ACHN (cell line): Measurements from ENCODE around the gene C16orf46.

Experiments
- DNase-seq: peaks from one replicate; pipeline ENCODE4 v3.0.0-alpha.2; 2015
- in situ Hi-C: cut with HindIII; loops from 2 replicates; pipeline ENCODE4 v1.10.0; 2017; ENCODE audit warnings: low sequenced_read_pairs, low pct_ligation_motif_present, low pct_unique_long_range_greater_than_20kb

C16orf46 gene

DNA sequence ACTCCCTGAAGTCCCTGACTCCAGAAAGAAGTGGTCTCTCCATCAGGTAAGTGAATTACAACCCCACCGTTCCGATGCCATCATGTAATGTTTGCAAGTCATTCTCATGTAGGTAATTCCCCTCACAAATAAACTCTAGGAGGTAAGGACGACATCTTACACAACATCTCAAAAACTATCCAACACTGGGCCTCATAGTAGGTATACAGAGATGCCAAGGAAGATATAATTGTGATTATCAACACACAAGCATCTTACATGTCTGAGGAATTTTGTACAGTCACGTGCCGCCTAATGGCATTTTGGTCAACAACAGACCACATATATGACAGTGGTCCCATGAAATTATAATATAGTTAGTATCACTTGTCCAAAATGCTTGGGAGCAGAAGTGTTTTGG lies 11.8 kb upstream of the C16orf46 start:
- in situ Hi-C loops: no loop called here
- DNase-seq: no peak

DNA sequence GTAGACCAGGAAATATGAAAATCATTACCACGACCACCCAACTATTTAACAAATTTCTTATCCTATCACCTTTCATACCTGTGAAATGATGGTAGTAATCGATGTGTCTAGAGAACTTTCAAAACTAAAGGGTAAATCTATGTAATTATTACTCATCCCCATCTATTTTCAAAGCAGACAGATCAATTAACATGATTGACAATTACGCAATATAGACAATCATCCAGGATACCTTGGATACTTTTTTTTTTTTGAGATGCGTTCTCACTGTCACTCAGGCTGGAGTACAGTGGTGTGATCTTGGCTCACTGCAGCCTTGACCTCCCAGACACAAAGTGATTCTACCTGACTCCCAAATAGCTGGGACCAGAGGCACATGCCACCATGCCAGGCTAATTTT lies 4.0 kb upstream of the C16orf46 start:
- DNase-seq: no peak
- in situ Hi-C loops: no loop called here

DNA sequence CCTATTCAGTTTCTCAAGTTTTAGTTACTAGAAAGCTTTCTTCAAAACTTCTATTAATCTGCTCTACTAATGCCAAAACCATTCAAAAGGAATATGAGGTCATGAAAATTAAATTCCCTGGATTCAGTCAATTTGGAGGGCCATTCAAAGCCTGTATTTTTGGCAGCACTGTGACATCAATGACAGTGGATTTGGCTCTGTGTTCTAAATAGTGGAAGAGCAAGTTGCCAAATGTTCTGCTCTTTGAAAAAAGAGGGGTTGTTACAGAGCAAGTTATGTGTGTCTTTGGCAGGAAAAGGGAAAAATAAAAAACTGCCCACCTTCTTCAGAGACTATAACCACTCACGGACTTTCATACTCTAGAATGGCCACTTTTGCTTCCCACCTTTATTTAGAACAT lies 3.2 kb upstream of the C16orf46 start:
- in situ Hi-C loops: no loop called here
- no peak for DNase-seq

DNA sequence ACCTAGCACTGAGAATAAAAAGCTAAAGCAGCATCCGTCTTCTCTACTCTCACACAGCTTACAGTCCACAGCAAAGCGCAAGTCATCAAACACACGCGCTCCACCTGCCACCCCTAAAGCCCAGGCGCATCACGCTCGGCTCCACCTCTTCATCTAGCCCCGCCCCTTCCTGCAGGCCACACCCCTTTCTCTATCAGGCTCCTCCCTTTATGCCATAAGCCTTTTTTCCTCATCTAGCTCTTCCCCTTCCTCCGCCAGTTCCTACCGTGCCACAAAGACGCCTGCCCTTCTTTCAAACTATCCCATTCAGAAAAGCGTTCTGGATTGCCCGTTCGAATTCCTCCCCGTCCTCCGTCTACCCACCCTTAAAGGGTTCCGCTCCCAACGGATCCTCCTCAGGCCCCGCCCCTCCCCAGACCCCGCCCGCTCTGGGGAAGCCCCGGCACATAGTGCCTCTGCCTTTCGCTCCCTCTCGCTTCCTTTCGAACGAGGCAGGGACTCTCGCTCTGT lies 417 bp downstream of the C16orf46 start:
- peak; percentile 86 for DNase-seq
- in situ Hi-C loops: no loop called here

DNA sequence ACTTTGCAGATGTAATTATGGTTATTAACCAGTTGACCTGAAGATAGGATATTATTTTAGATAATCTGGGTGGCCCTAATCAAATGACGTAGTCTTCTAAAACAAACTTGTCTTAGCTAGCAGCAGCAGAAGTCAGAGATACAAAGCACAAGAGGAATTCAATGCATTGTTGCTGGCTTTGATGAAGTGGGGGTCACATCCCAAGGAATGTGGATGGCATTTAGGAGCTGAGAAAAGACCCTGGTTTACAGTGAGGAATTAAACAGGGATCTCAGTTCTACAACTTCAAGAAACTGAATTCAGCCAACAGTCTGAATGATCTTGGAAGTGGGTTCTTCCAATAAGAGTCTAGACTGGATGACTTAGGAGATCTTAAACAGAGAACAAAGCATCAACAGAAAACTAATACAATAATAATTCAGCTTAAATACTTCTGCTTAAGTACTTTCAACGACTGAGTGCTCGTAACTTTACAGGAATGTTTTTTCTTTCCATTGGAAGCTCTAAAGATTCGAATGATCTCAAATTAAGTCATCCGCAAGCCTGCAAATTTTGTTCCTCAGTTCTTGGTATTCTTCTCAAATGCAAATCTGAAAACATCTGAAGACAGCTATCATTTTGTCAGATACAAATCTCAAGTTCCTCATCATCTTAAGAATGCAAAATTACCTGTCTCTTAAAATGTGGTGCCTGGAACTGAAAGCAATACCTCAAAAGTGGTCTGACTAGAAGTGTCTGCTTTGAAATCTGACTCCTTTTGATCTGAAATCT lies 3.3 kb downstream of the C16orf46 start:
- in situ Hi-C loops: no loop called here
- DNase-seq: no peak

DNA sequence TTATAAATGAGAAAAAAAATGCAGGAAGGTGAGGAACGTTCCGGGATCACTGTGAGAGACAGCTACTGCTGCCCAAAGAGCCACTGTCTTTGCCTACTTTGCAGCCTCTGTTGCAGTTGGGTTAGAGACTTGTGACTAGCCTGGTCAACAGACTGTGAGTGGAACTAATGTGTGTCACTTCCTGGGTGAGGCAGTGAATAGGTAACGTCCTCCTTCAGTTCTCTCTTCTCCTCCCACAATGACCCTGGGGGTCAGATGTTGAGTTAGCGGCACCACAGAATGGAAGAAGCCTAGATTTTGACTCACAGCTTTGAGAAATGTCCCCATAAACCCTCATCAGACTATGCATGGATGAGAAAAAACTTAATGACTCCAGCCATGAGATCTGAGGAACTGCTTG lies 5.2 kb downstream of the C16orf46 start:
- in situ Hi-C loops: no loop called here
- peak; percentile 29 for DNase-seq

DNA sequence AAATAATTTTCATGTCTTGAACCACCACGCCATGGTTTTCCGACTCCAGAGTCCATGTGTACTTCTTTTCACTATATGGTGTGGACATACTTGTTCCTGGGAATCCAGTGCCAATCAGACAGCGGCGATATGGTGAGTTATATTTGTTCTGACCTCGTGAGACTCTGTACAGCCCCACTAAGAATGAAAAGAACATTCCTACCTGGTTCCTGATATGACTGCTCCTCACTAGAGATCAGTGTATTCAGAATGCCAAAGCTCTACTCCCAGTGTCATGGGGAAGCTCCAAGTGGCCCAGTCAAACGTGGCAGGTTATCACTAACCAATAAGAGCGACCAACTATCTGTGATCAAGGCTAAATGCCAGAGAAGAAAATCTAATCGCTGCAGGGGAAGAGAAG lies 6.1 kb downstream of the C16orf46 start:
- DNase-seq: no peak
- in situ Hi-C loops: no loop called here

DNA sequence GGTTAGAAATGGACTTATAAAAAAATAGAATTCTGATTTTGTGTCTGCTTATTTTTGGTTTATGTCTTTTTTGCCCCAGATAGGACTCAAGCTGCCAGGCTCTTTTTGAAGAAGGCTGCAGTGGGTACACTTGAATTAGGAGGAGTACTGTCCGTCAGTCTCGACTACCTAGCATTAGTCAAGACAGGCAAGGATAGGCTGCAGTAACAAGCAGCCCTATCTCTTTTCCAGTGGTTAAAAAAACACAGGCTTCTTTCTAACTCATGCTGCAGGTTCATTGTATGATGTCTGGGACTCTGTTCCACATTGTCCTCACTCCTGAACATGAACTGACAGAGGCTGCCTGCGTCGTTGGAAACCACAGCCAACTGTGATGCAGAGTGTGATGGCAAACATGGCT lies 8.0 kb downstream of the C16orf46 start:
- in situ Hi-C loops: no loop called here
- no peak for DNase-seq

DNA sequence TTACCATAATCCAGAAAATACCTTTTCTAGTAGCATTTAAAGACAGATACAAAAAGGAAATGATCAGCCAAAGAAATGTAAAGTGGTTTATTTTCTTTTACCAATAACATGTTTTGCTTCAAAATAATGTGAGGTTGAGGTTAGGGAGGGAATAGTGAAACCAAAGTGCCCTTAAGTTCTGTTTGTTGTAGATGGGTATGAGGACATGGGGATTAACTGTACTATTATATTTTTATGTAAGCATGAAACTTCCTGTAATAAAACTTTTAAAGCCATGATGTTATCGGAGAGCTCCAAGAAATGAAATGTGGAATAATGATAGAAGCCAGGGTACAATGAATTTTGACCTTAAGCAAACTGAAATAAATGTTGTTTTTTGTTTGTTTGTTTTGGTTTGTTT lies 9.9 kb downstream of the C16orf46 start:
- DNase-seq: no peak
- in situ Hi-C loops: no loop called here

DNA sequence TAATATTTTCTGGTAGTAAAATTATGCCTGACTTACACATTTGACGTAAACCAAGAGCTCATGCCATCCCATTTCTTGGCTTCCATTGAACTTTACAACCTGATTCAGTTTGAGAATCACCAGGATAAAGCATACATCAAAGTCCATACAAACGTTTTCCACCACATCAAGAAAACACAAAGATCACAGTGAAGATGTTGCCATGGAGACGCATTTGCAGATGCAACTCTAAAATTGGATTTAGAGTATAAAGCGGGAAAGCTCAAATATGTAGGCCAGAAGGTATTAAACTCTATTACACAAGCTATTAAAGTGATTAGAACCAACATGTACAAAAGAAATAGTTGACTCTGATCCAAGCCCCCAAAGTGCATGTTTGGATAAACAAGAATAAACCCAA lies 10.4 kb downstream of the C16orf46 start:
- in situ Hi-C loops: no loop called here
- DNase-seq: no peak

DNA sequence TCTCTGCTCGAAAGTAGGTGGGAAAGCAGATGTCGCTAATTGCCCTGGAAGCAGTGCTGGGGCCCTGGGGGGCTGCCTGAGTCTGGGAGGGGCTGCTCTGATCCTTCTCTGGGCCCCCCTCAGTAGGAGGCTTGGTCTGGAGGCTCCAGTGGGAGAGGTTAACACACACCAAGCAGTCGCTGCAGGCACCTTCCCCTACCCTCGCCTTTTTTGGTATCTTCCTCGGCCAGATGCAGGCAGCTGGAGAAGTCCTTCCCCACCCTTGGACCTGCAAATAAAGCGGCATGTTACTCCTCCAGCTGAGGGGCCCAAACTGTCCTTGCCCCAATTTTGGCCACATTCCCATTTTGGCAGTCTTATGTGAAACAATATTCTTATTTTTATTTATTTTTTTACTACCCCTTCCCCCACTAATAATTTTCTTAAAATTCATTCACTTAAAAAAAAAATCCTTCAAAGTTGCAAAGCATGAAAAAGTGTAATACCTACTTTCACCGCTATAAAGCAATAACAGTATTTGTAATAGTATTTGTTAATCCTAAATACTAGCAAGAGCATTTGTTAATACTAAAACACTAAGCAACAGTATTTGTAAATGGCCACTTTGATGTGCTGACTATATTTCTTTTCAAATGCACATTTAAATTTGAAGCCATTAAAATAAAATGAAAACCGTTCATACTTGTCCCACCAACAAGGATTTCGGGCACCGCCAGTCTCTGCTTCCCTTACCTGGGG lies 15.0 kb downstream of the C16orf46 start:
- in situ Hi-C loops: no loop called here
- DNase-seq: no peak

DNA sequence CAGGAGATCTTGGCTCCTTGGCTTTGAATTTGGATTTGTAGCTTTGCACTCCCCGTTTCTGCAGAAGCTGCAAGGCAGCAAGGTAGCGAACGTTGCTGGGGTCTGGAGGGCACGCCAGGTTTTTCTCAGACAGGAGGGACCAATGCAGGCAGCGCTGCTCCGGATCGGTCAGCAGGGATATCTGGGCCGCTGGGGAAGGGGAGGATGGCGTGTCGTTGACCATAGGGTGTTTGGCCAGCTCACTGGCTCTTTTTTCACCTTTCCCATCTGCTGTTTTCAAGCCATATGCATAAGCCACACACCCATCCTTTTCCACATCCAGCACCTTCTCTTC lies 15.8 kb downstream of the C16orf46 start:
- in situ Hi-C loops: no loop called here
- no peak for DNase-seq

DNA sequence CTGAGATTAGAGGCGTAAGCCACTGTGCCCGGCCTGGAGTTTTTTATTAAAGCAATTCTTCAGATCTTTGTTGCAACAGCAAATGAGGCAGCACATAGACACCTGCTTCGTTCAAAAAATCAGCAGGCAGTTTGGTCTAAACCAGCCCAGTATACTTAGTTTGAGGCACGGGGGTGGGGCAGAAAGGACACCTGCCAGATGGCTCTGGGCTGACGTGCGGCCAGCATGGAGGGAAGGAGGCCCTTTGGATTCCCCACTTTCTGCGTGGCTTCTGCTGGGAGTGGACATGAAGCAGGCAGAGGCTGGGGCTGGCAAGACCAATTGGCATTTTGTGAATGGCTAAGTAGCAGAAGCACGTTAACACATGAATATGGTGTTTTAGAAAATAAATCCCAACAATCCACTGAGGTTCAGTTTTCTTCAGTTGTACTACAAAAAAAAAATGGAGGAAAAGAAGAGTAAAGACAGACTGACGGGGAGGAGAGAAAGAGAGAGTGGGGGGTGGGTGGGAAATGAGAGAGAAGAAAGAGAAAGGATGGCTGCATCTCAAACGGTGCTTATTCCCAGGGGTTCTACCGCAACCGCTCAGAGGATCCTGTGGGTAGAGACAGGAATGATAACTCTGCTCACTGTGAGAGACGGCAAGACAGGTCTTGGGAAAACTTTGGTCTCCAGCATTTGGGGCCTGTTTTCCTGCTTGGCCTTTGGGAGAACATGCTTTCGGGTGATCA lies 16.3 kb downstream of the C16orf46 start:
- DNase-seq: no peak
- in situ Hi-C loops: no loop called here

DNA sequence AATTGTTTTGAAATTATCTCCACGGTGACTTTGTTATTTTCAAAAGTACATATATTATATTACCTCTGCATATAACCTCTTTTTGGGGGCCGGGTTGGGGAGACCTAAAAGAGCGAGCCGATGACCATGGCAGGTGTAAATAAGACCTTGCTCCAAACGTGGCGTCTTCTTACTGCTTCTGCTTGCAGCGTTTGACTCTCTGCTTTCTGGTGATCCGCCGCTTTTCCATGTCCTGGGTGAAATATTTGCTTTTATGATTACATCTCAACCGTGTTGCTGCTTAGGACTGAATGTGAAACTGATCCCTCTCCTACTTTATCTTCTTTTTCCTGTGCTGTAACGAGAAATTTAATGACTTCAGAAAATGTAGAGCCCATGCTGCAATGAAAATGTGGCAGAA lies 23.3 kb downstream of the C16orf46 start:
- DNase-seq: no peak

DNA sequence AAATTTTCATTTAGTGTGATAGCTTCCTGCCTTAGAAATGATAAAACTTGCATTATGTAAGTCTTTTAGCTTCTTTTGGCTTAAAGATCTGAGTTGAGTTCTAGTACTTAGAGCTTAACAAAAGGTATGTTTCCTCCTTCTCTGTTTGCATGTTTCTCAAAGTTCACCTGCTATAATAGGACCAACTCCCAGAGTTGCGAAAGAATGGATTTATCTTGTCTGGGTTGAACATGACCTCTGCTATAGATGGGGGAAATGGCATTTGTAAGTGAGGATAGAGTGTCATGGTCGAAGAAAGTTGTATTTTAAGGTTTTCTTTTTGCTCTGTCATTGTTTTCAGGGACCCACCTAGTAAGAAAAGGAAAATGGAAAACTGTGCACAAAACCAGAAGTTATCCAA lies 34.2 kb downstream of the C16orf46 start:
- DNase-seq: no peak
- in situ Hi-C loops: no loop called here

More for the DNA sequence above, 23.3 kb downstream of the C16orf46 start:
- in situ Hi-C loops: no loop called here

DNA sequence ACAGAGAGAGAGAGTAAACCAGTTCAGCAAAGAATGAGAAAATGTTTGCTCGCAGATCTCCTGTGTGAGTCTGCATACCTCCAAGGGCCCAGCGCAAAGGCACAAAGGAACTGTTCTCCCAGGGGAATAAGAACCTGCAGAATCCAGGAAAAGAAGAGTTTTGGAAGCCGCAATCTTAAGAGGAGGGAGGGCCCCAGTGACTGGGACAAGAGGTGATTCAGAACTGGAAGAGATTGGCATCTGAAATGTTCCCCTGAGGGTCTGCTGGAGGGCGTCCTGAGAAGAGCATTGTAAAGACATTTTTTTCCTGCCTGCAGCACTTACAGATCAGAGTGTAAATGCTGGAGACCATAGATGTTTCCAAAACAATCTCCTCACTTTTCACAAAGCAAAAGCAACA lies 35.3 kb downstream of the C16orf46 start:
- in situ Hi-C loops: no loop called here
- DNase-seq: no peak

DNA sequence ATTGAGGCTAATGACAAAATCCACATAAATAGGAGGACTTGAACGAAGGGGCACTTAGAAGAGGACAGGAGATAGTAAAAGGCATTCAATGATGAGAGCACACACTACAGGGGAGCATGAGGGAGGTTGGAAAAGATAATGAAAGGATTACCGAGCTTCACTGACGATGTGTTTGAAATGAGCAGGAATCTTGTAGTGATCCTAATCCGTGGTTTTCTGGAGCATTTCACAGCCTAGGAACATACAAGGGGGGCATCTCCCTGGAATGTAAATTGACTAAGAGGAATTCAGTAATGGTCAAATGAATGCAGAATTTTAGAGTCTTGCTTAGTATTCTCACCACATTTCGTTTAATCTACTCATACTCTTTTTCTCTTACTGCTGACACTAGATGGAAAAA lies 36.2 kb downstream of the C16orf46 start:
- DNase-seq: no peak
- in situ Hi-C loops: no loop called here

DNA sequence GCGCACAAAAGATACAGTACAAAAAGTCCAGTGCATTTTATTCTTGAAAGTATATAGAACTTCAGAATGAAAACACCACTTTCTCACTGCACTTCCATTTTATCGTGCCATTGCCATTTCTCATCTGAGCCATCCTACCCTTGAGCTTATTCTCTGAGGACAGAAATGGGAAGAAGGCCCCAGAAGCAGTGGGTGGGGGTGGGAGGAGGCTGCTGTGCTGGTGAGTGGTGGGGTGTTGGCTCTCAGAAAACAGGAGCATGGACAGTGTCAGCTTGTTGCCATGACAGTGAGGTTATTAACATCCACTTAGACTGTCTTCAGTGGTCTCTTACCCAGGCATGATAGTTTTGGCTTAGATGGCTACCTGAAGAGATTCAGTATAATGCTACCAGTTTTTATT lies 36.9 kb downstream of the C16orf46 start:
- no peak for DNase-seq
- in situ Hi-C loops: no loop called here

DNA sequence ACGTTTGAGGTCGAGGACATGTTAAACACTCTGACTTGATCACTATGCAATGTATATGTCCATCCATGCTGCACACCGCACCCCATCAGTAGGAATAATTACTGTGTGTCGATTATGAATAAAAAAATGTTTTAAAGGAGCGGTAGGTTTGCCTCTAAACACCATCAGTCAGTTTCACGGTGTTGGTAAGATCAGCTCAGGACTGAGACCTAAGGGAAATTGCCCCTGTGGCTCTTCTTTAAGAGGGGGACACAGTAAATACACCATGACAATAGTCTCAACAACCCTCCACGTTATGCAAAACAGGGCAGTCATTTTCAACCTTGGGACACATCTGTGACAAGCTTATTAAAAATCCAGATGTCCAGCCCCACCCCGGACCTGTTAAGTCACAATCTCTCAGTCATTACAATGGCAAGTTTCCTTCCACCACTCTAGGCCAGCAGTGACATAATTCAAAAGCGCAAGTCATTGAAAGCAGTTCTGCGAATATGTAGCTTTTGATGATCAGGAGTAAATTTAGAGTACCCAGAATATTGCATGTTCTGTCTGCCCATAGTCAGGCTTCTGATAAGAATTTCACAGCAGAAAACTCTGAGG lies 40.2 kb downstream of the C16orf46 start:
- in situ Hi-C loops: no loop called here
- DNase-seq: no peak
